Stimulated activated CD4-positive, alpha-beta T cell treated with anti-CD3 and anti-CD28 coated beads, Interleukin-1b, Interleukin-23, amount 100 ng/mL, for 48 hours (primary cell): ENCODE data around the gene PPP4R2.

Experiments used
- DNase-seq: peaks from one replicate; pipeline ENCODE4 v3.0.0-alpha.2; 2020

The PPP4R2 gene

GRCh38 chr3:73070675-73071575 is 74.3 kb downstream of the PPP4R2 start:
- DNase-seq = no peak

- DNase-seq = no peak
These were observed 75.3 kb downstream of the PPP4R2 start for GRCh38 chr3:73071952-73072351.

GRCh38 chr3:73072634-73073033 is 76.0 kb downstream of the PPP4R2 start:
- no peak for DNase-seq

- no peak for DNase-seq
These were observed 76.6 kb downstream of the PPP4R2 start for GRCh38 chr3:73073091-73073707.

GRCh38 chr3:73074781-73075180 is 78.2 kb downstream of the PPP4R2 start:
- DNase-seq = no peak

- peak; percentile 18 for DNase-seq
These were observed 83.8 kb downstream of the PPP4R2 start for GRCh38 chr3:73080216-73080966.

GRCh38 chr3:73081140-73081539 is 84.5 kb downstream of the PPP4R2 start:
- DNase-seq = no peak

GRCh38 chr3:73084170-73084569 is 87.6 kb downstream of the PPP4R2 start:
- no peak for DNase-seq

- DNase-seq = peak; percentile 33
These were observed 89.5 kb downstream of the PPP4R2 start for GRCh38 chr3:73086071-73086494.

GRCh38 chr3:73094129-73094528 is 97.5 kb downstream of the PPP4R2 start:
- no peak for DNase-seq

GRCh38 chr3:73094951-73095350 is 98.3 kb downstream of the PPP4R2 start:
- no peak for DNase-seq

GRCh38 chr3:73096169-73096568 is 99.6 kb downstream of the PPP4R2 start:
- DNase-seq = no peak

- DNase-seq = no peak
These were observed 101.4 kb downstream of the PPP4R2 start for GRCh38 chr3:73098026-73098425.

GRCh38 chr3:73098873-73099272 is 102.3 kb downstream of the PPP4R2 start:
- no peak for DNase-seq

GRCh38 chr3:73100741-73101559 is 104.3 kb downstream of the PPP4R2 start:
- DNase-seq = peak; percentile 77

GRCh38 chr3:73101881-73102280 is 105.3 kb downstream of the PPP4R2 start:
- no peak for DNase-seq

GRCh38 chr3:73107215-73107614 is 110.6 kb downstream of the PPP4R2 start:
- no peak for DNase-seq

- no peak for DNase-seq
These were observed 111.1 kb downstream of the PPP4R2 start for GRCh38 chr3:73107676-73108187.

GRCh38 chr3:73108750-73109149 is 112.1 kb downstream of the PPP4R2 start:
- DNase-seq = no peak

- no peak for DNase-seq
These were observed 113.9 kb downstream of the PPP4R2 start for GRCh38 chr3:73110530-73110929.

GRCh38 chr3:73114711-73115110 is 118.1 kb downstream of the PPP4R2 start:
- no peak for DNase-seq

- DNase-seq = no peak
These were observed 119.2 kb downstream of the PPP4R2 start for GRCh38 chr3:73115806-73116205.
